Stimulated activated CD4-positive, alpha-beta T cell treated with anti-CD3 and anti-CD28 coated beads, Interleukin-1b, Interleukin-23, amount 100 ng/mL, for 24 hours (primary cell): Measurements from ENCODE around the gene RRAGC.
"Not testable (repeated sequence)": the region's sequence is repeated elsewhere in the genome, so short reads cannot be mapped to it uniquely, and the experiment has no call there.

ENCODE experiments used
- DNase-seq, 4 experiments: peaks; one replicate each; pipeline ENCODE4 v3.0.0-alpha.2; 2020; ENCODE audit warnings: low read depth in 4 of 4, low spot score in 1 of 4

The RRAGC gene

DNA sequence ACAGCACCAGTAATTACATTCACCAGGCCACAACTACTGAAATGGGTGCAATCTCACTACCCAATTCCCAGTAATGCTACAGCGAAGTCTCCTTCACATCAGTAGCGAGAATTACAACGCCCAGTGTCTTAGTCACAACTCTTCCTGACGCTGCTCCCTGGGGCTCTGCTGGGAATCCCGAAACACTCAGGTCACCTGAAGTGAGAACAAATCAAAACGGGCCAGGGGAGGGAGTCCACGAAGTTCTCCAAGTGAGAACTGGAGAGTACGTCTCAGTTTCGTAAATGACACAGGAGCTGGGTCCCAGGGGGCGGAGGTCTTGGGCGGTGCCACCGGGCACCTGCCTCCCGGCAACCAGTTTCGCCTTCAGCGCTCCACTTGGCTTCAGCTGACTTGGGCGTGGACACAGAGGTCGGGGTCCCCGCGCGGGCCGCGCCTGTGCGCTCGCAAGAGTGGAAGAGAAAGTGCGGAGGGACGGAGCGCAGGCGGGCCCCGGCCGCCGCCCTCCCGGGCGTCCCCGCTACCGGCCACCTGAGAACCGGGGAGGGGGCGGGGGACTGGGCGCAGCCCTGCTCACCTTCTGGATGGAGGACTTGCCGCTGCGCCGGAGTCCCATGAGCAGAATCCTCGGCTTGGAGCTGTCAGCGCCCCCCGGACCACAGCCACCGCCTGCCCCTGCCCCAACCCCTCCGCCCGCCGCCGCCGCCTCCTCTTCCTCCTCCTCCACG is 575 bp downstream of the RRAGC start:
- DNase-seq: peak; percentile 12 to 44 (median 29)

DNA sequence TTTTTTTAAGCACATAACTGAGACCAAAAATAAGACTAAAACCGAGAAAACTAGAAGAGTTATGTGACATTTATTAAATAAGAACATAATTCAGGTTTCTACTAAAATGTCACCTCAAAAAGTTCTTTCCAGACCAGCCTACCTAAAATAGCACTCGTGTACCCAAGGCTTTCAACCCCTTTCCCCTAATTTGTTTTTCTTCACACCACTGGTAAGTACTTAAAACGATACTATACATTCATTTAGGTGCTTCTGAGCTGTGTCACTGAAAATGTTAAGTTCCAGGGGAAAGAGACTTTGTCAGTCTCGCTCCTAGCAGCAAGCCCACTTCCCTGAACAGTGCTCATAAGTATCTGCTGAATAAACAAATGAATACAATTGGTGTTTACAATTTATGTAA is 6.8 kb downstream of the RRAGC start:
- DNase-seq: no peak

DNA sequence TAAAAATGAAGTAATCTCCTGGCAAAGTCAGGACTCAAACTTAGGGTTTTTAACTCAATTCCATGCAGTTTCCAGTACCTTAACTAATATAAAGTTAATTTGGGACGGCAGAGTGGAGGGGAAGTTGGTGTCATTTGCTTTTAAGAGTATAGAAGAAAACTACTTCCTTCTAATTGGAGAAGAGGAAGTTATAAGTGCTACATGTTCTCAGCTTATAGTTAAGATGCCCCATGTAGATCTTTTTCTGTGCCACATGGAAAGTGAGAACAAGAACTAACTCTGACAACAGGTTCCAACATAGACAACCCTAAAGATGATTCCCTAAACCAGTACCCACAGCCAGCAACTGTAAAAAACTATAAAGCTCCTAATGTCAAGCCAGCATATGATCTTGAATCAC is 11.5 kb downstream of the RRAGC start:
- no peak for DNase-seq

DNA sequence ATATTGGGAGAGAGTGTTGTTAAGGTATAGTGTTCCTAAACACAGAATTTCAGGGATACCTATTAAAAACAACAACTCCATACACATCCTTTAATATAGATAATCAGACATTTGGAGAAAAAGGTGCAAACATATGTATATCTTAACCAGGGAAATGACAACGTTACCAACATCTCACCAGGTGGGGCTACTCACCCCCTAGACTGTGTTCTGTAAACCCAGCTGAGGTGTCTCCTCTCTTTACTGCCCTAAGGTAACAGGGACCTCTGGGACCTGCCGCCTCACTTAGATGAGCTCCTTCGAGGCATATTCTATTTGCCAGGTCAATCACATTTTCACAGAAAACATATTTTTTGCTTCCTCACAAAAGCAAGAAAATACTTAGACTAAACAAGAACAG is 13.4 kb downstream of the RRAGC start:
- no peak for DNase-seq

DNA sequence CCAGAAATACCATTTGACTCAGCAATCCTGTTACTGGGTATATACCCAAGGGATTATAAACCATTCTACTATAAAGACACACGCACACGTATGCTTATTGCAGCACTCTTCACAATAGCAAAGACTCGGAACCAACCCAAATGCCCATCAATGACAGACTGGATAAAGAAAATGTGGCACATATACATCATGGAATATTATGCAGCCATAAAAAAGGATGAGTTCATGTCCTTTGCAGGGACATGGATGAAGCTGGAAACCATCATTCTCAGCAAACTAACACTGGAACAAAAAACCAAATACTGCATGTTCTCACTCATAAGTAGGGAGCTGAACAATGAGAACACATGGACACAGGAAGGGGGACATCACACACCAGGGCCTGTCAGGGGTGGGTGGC is 14.5 kb downstream of the RRAGC start:
- not testable (repeated sequence) for DNase-seq

DNA sequence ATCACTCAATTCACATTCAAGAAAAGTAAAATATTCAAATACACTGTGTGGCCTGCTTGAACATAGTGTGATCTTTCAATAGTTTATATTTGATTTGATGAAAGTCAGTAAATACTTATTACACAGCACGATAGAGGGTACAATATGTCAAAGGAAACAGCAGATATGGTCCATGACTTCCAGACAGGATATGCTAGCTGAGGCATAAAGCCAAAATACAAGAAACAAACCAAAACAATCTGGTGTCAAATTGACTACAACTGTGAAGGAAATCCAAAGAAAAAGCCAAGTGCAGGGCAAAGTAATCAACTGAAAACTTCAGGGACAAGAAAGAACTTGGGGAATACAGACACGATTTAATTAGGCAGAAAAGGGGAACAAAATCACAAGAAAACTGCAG is 19.3 kb downstream of the RRAGC start:
- no peak for DNase-seq

DNA sequence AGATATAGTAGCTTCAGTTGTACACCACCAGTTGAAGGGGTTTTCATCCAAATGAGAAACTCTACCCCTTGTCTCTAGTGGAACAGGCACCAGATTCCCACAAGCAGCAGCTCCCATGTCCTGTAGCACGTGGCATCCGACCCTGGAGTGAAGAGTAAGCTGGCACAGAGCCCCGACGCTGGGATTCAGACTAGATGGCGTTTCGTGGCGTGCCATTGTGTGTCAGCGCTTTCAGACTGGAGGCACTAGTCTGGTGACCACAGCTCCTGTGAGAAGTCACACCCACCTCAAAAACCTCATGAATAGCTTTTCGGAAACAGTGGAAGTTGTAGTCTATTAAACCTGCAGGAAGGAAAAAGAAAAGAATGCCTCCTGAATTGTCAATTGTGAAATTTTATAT is 20.2 kb downstream of the RRAGC start:
- no peak for DNase-seq

DNA sequence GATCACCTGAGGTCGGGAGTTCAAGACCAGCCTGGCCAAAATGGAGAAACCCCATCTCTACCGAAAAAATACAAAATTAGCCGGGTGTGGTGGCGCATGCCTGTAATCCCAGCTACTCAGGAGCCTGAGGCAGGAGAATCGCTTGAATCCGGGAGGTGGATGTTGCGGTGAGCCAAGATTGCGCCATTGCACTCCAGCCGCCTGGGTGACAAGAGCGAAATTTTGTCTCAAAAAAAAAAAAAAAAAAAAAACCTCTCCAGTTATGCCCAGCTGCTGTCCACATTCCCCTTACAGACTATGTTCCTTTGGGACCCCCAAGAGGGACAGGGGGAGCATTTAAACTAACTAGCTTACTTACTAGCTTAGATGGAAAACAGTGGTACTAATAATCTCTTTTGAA is 23.3 kb downstream of the RRAGC start:
- not testable (repeated sequence) for DNase-seq

DNA sequence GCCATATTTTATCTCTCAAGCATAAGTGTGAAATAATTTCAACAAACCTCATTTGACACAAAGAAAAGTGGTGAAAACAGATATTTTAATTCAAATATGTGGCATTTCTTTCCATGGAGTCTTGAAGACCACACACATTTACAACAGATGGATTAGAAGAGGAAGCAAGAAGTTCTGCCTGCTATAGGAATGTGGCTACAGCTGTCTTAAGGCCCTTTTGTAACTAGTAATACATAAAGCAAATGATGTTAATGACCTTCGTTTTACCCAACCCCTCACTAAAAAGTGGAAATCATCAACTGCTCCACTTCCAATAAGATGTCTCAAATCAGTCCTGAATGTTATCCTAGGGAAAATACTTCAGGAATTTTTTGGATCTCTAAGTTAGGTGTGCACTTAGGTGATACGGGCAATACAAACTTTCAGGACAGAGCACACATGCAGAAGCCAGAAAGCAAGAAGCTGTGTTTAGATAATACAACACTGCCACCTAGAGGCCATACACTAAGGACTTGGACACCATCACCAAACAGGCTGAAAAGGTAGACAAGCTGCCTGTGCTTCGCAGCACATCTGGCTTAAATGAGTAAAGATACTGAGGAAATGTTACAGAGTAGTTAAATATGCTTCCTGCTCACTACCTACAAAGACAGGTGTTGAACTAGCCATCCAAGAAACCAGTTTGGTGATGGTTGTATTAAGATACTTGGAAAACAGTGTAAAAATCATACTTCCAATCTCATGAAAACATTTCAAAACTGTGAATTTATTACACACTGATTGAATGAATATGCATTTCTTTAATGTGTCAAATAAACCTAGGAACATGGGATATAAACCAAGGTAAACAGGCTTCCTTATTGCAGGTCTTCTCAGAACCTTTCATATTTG is 24.4 kb downstream of the RRAGC start:
- peak in 2 of 4 experiments; percentile 28 to 32 for DNase-seq

DNA sequence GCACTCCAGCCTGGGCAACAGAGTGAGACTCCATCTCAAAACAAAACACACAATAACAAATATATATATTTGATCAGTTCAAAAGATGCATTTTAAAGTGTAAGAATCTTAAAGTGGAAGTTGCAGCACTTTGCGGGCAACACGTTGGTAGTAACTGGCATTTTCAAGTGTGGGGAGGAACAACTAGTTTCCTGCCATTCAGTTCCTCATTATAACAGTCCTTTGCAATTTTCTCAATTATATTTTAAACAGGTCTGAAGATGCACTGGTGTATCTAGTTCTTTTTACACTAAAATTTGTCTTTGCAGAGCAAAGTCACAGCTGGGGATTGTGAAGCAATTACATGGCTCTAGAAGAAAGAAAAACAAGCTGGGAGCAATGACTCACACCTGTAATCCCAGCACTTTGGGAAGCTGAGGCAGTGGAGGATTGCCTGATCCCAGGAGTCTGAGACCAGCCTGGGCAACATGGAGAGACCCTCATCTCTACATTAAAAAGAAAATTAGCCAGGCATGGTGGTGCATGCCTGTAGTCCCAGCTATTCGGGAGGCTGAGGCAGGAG is 25.3 kb downstream of the RRAGC start:
- DNase-seq: no peak

DNA sequence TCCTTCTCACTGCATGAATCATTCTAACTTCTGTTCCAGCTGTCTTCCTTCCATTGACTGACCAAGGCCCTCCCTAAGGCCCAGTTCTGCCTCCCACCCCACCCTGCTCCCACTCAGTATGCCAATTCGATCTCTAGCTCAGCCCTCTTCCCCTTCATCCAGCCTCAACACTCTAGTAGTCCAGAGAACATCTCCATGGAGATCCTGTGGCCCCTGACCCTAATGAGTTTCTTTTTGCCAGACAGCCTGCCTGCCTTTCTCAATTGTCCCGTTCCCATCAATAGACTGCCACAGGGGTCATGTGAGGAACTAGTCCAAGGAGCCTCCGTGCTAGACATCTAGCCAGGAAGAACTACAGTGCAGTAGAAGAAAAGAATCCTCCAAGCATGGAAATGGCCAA is 26.4 kb downstream of the RRAGC start:
- DNase-seq: no peak

DNA sequence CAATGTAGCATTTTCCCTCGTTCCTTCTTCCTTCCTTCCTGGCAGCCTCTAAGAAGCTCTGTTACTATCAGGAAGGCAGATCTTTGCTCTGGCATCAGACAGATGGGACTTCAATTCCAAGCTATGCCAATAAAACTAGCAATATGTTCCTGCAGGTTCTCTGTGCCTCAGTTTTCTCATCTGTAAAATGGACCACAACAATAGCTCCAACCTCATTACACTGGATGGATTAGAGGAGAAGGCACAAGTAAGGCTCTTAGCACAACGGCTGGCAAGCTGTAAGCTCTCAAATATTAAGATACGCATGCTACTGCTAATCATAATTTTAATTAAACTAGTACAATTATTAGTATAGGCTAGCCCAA is 27.2 kb downstream of the RRAGC start:
- no peak for DNase-seq

DNA sequence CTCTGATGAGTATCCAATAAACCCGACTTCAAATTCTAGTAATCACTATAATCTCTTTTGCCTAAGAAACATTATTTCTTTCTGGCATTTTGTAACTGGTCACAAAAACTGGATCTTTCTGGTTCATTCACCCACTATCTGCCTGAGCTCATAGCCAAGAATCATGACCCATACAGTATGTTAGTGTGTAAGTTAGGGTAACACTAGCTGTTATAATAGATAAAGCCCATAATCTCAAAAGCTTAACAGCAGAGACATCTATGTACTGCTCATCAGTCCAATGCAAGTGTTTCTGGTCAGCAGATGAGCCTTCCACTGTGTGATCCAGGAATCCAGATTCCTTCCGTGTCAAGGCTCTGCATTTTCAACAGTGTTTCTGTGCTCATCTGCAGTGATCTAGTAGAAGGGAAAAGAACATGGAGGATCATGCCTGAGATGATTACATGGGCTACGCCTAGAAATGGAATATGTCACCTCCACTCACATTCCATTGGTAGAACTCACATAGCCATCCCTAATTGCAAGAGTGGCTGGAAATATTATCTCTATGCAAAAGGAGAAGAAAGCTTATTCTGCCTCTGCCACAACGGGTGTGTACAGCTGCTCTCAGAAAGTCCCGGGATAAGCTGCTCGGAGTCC is 27.7 kb downstream of the RRAGC start:
- DNase-seq: no peak

DNA sequence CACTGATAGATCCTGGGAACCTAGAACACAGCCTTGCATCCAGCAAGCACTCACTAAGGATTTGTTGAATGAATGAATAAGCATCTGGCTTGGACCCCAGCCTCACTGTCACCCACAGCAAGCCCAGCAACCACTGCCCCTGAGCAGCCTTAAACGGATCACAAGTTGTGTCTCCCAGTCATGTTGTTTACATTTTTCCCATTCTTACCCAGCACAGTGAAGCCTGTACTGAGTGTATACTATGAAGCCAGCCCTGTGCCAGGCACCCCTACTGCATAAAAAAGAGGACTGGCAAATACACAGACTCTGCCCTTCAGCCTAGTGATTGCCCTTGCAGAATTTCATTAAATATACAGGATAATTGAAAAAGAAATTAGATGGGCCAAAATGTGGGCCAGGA is 30.2 kb downstream of the RRAGC start:
- no peak for DNase-seq

DNA sequence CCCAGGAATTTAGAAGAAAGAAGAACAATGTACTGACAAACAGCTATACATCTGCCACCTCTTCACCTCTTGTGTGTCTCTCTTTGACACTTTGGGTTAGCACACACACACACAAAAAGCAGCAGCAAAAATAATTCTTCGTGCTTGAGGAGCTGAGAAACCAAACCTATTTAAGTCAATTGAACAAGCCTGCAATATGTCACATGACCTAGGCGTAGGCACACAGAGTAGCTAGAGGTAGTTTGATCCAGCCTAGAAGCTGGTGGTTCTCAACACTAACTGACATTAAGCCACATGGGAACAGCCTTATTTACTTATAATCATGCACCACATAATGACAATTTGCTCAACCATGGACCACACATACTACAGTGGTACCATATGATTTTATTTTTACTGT is 32.3 kb downstream of the RRAGC start:
- DNase-seq: no peak

DNA sequence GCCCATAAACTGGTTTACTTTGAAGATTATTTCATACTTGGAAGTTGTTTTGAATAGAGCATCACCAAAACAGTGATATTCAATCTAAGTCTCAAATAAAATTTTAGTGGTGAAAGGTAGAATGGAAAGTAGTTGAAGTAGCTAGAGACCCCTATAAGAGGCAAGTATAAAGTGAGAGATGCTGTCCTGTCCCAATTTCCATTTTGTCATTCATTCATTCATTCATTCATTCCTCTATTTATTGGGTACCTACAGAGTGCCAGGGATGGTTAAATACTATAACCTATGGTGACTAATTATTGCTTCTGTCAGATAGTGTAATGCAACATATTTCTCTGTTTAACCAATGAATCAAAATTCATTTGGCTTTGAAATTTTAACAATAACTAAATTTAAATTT is 32.7 kb downstream of the RRAGC start:
- DNase-seq: no peak

DNA sequence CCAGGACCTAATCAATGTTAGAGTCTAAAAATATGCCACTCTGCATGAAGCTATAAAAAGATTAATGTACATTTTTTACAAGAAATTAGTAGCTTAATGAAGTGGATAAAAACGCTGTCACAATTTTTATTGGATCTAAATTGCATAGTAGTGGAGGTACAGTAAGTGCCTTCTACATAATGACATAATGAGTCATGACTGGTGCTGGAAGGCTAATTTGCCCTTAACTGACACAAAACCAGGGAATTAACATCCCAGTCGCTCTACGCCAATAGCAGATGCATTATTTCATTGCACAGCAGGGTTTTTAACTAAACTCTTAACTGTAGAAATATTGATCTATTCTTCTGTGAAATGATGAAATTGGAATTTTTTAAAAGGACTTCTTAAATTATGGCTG is 33.3 kb downstream of the RRAGC start:
- no peak for DNase-seq

DNA sequence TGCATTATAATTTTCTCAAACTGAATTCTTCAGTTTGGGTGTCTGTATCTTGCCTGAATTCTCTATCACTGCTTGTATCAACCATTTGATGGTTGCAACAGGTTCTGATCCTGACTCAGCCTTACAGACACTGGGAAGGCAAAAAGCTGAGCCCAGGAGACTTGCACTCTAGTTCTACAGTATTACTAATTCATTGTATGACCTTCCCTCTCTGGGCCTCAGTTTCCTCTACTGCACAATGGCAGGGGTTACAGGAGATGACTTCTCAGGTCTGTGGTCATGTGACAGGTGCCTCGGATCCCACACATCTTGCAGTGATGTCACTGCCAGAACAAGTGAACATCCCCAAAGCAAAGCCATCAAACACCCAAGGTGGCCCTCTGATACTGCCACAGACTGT is 38.7 kb downstream of the RRAGC start:
- DNase-seq: no peak

DNA sequence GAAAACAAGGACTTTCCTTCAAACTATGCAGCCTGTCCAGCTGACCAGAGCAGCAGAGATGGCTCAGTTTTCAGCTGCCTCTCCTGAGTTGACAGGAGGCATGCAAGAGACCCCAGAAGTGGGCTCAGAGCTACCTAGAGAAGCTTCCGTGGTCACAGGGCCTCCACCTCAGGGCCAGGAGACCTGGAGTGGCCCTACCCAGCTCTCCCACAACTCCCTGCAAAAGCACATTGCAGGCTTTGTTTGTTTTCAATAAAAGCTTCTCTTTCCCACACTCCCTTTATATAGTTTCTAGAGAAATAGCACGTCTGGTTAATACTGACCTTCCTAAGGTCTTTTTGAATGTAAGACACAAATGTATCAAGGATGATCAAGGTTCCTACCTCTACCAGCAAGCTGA is 40.1 kb downstream of the RRAGC start:
- no peak for DNase-seq

DNA sequence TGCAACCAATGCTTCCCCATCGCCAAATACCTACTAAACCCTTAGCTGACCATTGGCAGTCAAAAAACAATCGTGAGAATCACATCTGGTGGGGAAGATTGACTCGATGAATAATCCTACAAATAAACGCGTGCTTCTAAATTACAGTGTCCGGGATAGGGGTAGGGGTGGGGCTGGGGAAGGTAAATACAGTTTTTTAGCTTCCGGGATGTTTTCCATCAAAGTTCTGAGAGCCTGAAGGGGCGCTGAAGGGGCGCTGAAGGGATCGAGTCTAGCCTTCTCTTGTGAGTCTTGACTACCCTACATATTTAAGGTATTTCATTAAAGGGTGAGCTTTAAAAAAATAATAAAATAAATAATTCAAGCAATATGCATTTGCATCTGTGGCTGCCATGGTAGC is 40.5 kb downstream of the RRAGC start:
- DNase-seq: no peak

DNA sequence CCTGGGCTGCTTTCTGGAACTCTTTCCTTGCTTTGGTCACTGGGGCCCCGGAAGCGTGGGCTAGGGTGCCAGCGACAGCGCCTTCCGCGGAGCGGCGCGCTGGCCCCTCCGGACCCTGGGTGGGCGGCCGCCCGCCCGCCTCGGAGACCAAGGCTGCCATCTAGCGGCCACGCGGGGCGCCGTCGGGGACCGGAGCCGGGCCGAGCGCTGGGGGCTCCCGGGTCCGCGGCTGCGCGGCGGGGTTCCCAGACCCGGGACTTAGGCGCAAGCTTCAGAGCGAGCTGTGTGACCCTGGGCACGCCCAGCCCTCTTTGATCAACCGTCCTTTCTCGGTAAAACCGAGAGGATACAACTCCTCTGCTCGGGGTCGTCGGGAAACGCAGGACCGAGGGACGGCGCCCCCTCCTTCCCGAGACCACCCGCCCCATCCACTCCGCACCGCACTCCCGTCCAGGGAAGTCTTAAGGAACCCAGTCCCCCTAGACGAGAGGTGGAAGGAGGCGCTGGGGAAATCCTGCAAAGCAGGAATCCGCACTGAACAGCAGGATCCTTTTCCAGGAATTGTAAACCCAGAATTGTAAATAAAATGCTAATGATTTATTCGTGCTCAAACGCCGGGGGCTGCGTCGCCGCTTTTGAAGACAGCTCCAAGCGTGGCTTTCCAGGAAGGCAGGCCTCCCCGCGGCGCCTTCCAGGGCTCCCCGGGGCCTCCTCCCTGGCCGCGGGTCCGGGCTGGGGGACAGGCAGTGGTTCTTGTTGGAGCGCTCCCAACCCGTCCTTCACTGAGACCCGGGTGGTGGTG is 41.2 kb downstream of the RRAGC start:
- peak; percentile 22 to 47 (median 32) for DNase-seq
